HEK293 (cell line): ENCODE results near the gene CIRBP.

Experiments
- HIC1 ChIP-seq: fragments of 450-650 bp; formaldehyde crosslinking; IDR thresholded peaks from 2 replicates; pipeline ENCODE4 v1.5.1; 2016; ENCODE audit warnings: missing biosample characterization, missing genetic modification characterization
- HOXD13 ChIP-seq: sonication (generic); formaldehyde crosslinking; IDR thresholded peaks from 2 replicates; pipeline ENCODE4 v1.8.0; 2022; ENCODE audit warnings: missing genetic modification reagents, borderline replicate concordance
- IKZF3 ChIP-seq: fragments of 450-650 bp; IDR thresholded peaks from 2 replicates; pipeline ENCODE4 v1.5.0; 2018; ENCODE audit warnings: missing biosample characterization, mild to moderate bottlenecking, missing genetic modification characterization, moderate library complexity
- KLF1 ChIP-seq: fragments of 450-650 bp; formaldehyde crosslinking; IDR thresholded peaks from 2 replicates; pipeline ENCODE4 v1.5.1; 2016; ENCODE audit warnings: missing biosample characterization, missing genetic modification characterization
- KLF16 ChIP-seq: fragments of 450-650 bp; formaldehyde crosslinking; IDR thresholded peaks from 2 replicates; pipeline ENCODE4 v1.5.1; 2017; ENCODE audit warnings: missing biosample characterization, missing genetic modification characterization
- KLF8 ChIP-seq: fragments of 450-650 bp; formaldehyde crosslinking; IDR thresholded peaks from 2 replicates; pipeline ENCODE4 v1.5.1; 2016; ENCODE audit warnings: missing biosample characterization, missing genetic modification characterization
- MYNN ChIP-seq: fragments of 450-650 bp; formaldehyde crosslinking; IDR thresholded peaks from 2 replicates; pipeline ENCODE4 v1.5.1; 2016; ENCODE audit warnings: missing biosample characterization, missing genetic modification characterization, borderline replicate concordance
- PRDM2 ChIP-seq: fragments of 450-650 bp; formaldehyde crosslinking; IDR thresholded peaks from 2 replicates; pipeline ENCODE4 v1.5.1; 2016; ENCODE audit warnings: missing biosample characterization, missing genetic modification characterization, borderline replicate concordance
- TRIM28 ChIP-seq: IDR thresholded peaks from 2 replicates; pipeline ENCODE4 v1.6.1; 2011; ENCODE audit warnings: low read length, control low read depth, borderline replicate concordance
- ZBTB26 ChIP-seq: fragments of 450-650 bp; formaldehyde crosslinking; optimal IDR thresholded peaks from 2 replicates; pipeline ENCODE3; 2016; ENCODE audit warnings: missing biosample characterization, mild to moderate bottlenecking, missing genetic modification characterization
- ZNF157 ChIP-seq: fragments of 450-650 bp; formaldehyde crosslinking; IDR thresholded peaks from 2 replicates; pipeline ENCODE4 v1.5.1; 2016; ENCODE audit warnings: missing biosample characterization, missing genetic modification characterization
- ZNF169 ChIP-seq: fragments of 450-650 bp; formaldehyde crosslinking; IDR thresholded peaks from 2 replicates; pipeline ENCODE4 v1.5.1; 2016; ENCODE audit warnings: missing biosample characterization, missing genetic modification characterization
- ZNF239 ChIP-seq: fragments of 450-650 bp; formaldehyde crosslinking; IDR thresholded peaks from 2 replicates; pipeline ENCODE4 v1.5.1; 2016; ENCODE audit warnings: missing biosample characterization, missing genetic modification characterization
- ZNF274 ChIP-seq, 2 experiments: fragments of 200-500 bp in 1 of 2; fragments of 450-650 bp in 1 of 2; sonication (Bioruptor generic) in 1 of 2; formaldehyde crosslinking in 1 of 2; IDR thresholded peaks; 2 replicates each; pipeline versions ENCODE4 v1.5.1 to v1.6.1; 2014 to 2016; ENCODE audit warnings: borderline replicate concordance in 1 of 2, inconsistent platforms in 1 of 2, low read length in 1 of 2, missing biosample characterization in 1 of 2, missing genetic modification characterization in 1 of 2
- ZNF280C ChIP-seq: fragments of 450-650 bp; formaldehyde crosslinking; IDR thresholded peaks from 2 replicates; pipeline ENCODE4 v1.5.1; 2016; ENCODE audit warnings: missing biosample characterization, missing genetic modification characterization
- ZNF423 ChIP-seq: fragments of 450-650 bp; formaldehyde crosslinking; IDR thresholded peaks from 2 replicates; pipeline ENCODE4 v1.5.1; 2016; ENCODE audit warnings: missing biosample characterization, missing genetic modification characterization
- ZNF501 ChIP-seq: fragments of 450-650 bp; formaldehyde crosslinking; IDR thresholded peaks from 2 replicates; pipeline ENCODE4 v1.5.1; 2016; ENCODE audit warnings: missing biosample characterization, missing genetic modification characterization
- ZNF571 ChIP-seq: fragments of 450-650 bp; formaldehyde crosslinking; IDR thresholded peaks from 2 replicates; pipeline ENCODE4 v1.5.0; 2017; ENCODE audit warnings: missing biosample characterization, missing genetic modification characterization
- ZNF777 ChIP-seq: fragments of 450-650 bp; formaldehyde crosslinking; IDR thresholded peaks from 2 replicates; pipeline ENCODE4 v1.5.1; 2017; ENCODE audit warnings: missing biosample characterization, missing genetic modification characterization, borderline replicate concordance
- ZNF837 ChIP-seq: fragments of 450-650 bp; formaldehyde crosslinking; IDR thresholded peaks from 2 replicates; pipeline ENCODE4 v1.5.1; 2016; ENCODE audit warnings: missing biosample characterization, missing genetic modification characterization
- ZSCAN5A ChIP-seq: fragments of 450-650 bp; formaldehyde crosslinking; IDR thresholded peaks from 2 replicates; pipeline ENCODE4 v1.5.1; 2016; ENCODE audit warnings: missing biosample characterization, missing genetic modification characterization
- TF ChIP-seq, protein P1 (sequence below): fragments of 450-650 bp; formaldehyde crosslinking; IDR thresholded peaks from 2 replicates; pipeline ENCODE4 v1.5.1; 2016; ENCODE audit warnings: missing biosample characterization, missing genetic modification characterization, low read depth

The CIRBP gene

GRCh38 chr19:1243768-1244692, 25.1 kb upstream of the CIRBP start (continued):
- TF ChIP-seq, protein P1, sequence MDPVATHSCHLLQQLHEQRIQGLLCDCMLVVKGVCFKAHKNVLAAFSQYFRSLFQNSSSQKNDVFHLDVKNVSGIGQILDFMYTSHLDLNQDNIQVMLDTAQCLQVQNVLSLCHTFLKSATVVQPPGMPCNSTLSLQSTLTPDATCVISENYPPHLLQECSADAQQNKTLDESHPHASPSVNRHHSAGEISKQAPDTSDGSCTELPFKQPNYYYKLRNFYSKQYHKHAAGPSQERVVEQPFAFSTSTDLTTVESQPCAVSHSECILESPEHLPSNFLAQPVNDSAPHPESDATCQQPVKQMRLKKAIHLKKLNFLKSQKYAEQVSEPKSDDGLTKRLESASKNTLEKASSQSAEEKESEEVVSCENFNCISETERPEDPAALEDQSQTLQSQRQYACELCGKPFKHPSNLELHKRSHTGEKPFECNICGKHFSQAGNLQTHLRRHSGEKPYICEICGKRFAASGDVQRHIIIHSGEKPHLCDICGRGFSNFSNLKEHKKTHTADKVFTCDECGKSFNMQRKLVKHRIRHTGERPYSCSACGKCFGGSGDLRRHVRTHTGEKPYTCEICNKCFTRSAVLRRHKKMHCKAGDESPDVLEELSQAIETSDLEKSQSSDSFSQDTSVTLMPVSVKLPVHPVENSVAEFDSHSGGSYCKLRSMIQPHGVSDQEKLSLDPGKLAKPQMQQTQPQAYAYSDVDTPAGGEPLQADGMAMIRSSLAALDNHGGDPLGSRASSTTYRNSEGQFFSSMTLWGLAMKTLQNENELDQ (tag by site-specific recombination), result no peak
- TF ChIP-seq ZNF501, result no peak
- peak; percentile 55; the same call in 1 of the 2 replicates for TF ChIP-seq IKZF3
- no peak for TF ChIP-seq ZNF274 (IDR thresholded peaks at IDR 0.05; ENCODE audit: low read length)
- no peak for TF ChIP-seq ZNF274 (tag by site-specific recombination; IDR thresholded peaks at IDR 0.05; ENCODE audit: borderline replicate concordance)
- TF ChIP-seq TRIM28, result no peak
- TF ChIP-seq ZNF280C (tag by site-specific recombination), result no peak
- TF ChIP-seq HOXD13 (CRISPR knock-in tag), result no peak
- TF ChIP-seq KLF1 (tag by site-specific recombination), result no peak
- TF ChIP-seq HIC1 (tag by site-specific recombination), result peak; percentile 76
- 0 out of 2 replicates have a peak, but pooled peaks have one; percentile 41 for TF ChIP-seq KLF16 (tag by site-specific recombination)
- no peak for TF ChIP-seq ZNF169
- peak; percentile 66 for TF ChIP-seq KLF8
- TF ChIP-seq ZNF777 (tag by site-specific recombination), result no peak
- no peak for TF ChIP-seq ZSCAN5A
- no peak for TF ChIP-seq PRDM2 (tag by site-specific recombination)
- no peak for TF ChIP-seq ZNF571 (tag by site-specific recombination)
- no peak for TF ChIP-seq ZNF239
- 0 out of 2 replicates have a peak, but pooled peaks have one; percentile 35 for TF ChIP-seq ZNF423 (tag by site-specific recombination)
- TF ChIP-seq ZNF837 (tag by site-specific recombination), result no peak
- TF ChIP-seq MYNN (tag by site-specific recombination), result no peak
- TF ChIP-seq ZBTB26 (tag by site-specific recombination), result peak; percentile 23
- TF ChIP-seq ZNF157, result no peak
